PC-9 (cell line): Measurements from ENCODE around the gene GORASP1. TPM values are rescaled to one million over a fixed set of nuclear protein-coding genes. Genes with fewer than 3 reads are reported as not detected.

Source experiments
- BruUV-seq: library from RNA; stranded (reverse); fragments of 400-500 nt; replicated peaks from 2 replicates; lab custom pipeline; 2021; lab: Mats Ljungman, UMichigan
- CTCF ChIA-PET: fragments of 300-600 bp; sonication (Branson Sonifier 250); formaldehyde crosslinking; loops from one replicate; lab custom pipeline; 2022; ENCODE audit warnings: antibody characterized with exemption; lab: Charles Lee
- POLR2A ChIA-PET: fragments of 300-600 bp; sonication (Branson Sonifier 250); formaldehyde crosslinking; loops from one replicate; lab custom pipeline; 2022; ENCODE audit warnings: antibody characterized with exemption; ENCODE audit not compliant: unreplicated experiment; lab: Charles Lee
- DNase-seq, 2 experiments: peaks; one replicate each; pipeline versions ENCODE4 v3.0.0 to v3.0.0-alpha.2; 2015 to 2022; ENCODE audit warnings: mixed read lengths in 1 of 2
- H2AFZ ChIP-seq: fragments of 200-600 bp; sonication (generic); 2 replicates; pipeline ENCODE4 v1.8.1; 2017; ENCODE audit warnings: antibody characterized with exemption
- H3F3A ChIP-seq: fragments of 200-600 bp; sonication (generic); 2 replicates; pipeline ENCODE4 v1.8.1; 2017; ENCODE audit warnings: antibody characterized with exemption, mild to moderate bottlenecking, low read depth; ENCODE audit not compliant: insufficient read depth
- H3K27ac ChIP-seq: fragments of 200-600 bp; sonication (generic); 2 replicates; pipeline ENCODE4 v1.6.1; 2016; ENCODE audit warnings: mixed run types
- H3K27me3 ChIP-seq: fragments of 200-600 bp; sonication (generic); 2 replicates; pipeline ENCODE4 v1.6.1; 2016; ENCODE audit warnings: low read depth, mixed run types; ENCODE audit not compliant: insufficient read depth
- H3K36me3 ChIP-seq: fragments of 200-600 bp; sonication (generic); 2 replicates; pipeline ENCODE4 v1.6.1; 2016; ENCODE audit warnings: low read depth, mixed run types
- H3K4me1 ChIP-seq: fragments of 200-600 bp; sonication (generic); replicated peaks from 2 replicates; pipeline ENCODE4 v1.6.1; 2016; ENCODE audit warnings: mixed run types; ENCODE audit not compliant: insufficient read depth
- H3K4me2 ChIP-seq: fragments of 200-600 bp; sonication (generic); 2 replicates; pipeline ENCODE4 v1.6.1; 2017; ENCODE audit warnings: mixed run types
- H3K4me3 ChIP-seq: fragments of 200-600 bp; sonication (generic); 2 replicates; pipeline ENCODE4 v1.6.1; 2016; ENCODE audit warnings: mixed run types
- H3K79me2 ChIP-seq: fragments of 200-600 bp; sonication (generic); 2 replicates; pipeline ENCODE4 v1.6.1; 2017; ENCODE audit warnings: low read depth, mixed run types
- H3K9me2 ChIP-seq: fragments of 200-600 bp; sonication (generic); 2 replicates; pipeline ENCODE4 v1.8.1; 2017; ENCODE audit warnings: mild to moderate bottlenecking; ENCODE audit not compliant: insufficient read depth
- H3K9me3 ChIP-seq: fragments of 200-600 bp; sonication (generic); 2 replicates; pipeline ENCODE4 v1.8.1; 2016; ENCODE audit warnings: low read depth; ENCODE audit not compliant: insufficient read depth
- H4K20me1 ChIP-seq: fragments of 200-600 bp; sonication (generic); 2 replicates; pipeline ENCODE4 v1.8.1; 2017; ENCODE audit not compliant: insufficient read depth
- CTCF ChIP-seq: fragments of 200-600 bp; sonication (generic); conservative IDR thresholded peaks from 2 replicates; pipeline ENCODE4 v1.6.1; 2017; ENCODE audit warnings: mixed run types, antibody characterized with exemption, mild to moderate bottlenecking, moderate library complexity
- EZH2 ChIP-seq: fragments of 200-600 bp; sonication (generic); IDR thresholded peaks from 2 replicates; pipeline ENCODE4 v1.8.0; 2017; ENCODE audit warnings: antibody characterized with exemption, low read depth
- intact Hi-C: fragments of 100-400 bp; cut with micrococcal nuclease; formaldehyde crosslinking; loops from one replicate; pipeline ENCODE4 v1.10.0; 2022; ENCODE audit not compliant: unreplicated experiment
- total RNA-seq: library from RNA; stranded (reverse); gene quantifications from 2 replicates; pipeline ENCODE4 v1.2.3, GENCODE V29; 2021

Gene GORASP1
- total RNA-seq, 1 experiment from 2014 or later = 43.4 TPM

- BruUV-seq = no TSS peak
- CTCF ChIA-PET = no interaction called here
- H3K9me2 ChIP-seq = no peaks in the 10 kb centered on the region
- H3K36me3 ChIP-seq = peaks cover 3% of the 10 kb centered on the region
- H3K27ac ChIP-seq = no peak overlapping the region
- H3F3A ChIP-seq = 0 out of 2 replicates have a peak, but pooled peaks cover 3% of the 10 kb centered on the region
- no peak overlapping the region for H3K4me3 ChIP-seq
- DNase-seq = no peak
- H3K9me3 ChIP-seq = no peaks in the 10 kb centered on the region
- no peak overlapping the region for H2AFZ ChIP-seq
- H3K79me2 ChIP-seq = no peaks in the 10 kb centered on the region
- no peaks in the 10 kb centered on the region; the same call in 1 of the 2 replicates for H4K20me1 ChIP-seq
- intact Hi-C loops = no loop called here
- no peak overlapping the region for H3K4me2 ChIP-seq
- no peak; the same call in 1 of the 2 replicates for TF ChIP-seq CTCF
- TF ChIP-seq EZH2 = no peak
- no peaks in the 10 kb centered on the region for H3K27me3 ChIP-seq
- POLR2A ChIA-PET = no interaction called here
- H3K4me1 ChIP-seq = no peaks in the 10 kb centered on the region
These were observed 27.9 kb downstream of the GORASP1 start for GRCh38 chr3:39079530-39079929.

- Histone ChIP-seq H3K9me3 (no peaks in the 10 kb centered on the region), H3K9me2 (no peaks in the 10 kb centered on the region), H3K4me2 (no peak overlapping the region), H3K4me3 (no peak overlapping the region), H3K27me3 (no peaks in the 10 kb centered on the region), H3K79me2 (no peaks in the 10 kb centered on the region), H3K36me3 (peaks cover 3% of the 10 kb centered on the region), H3F3A (0 out of 2 replicates have a peak, but pooled peaks cover 3% of the 10 kb centered on the region), H4K20me1 (no peaks in the 10 kb centered on the region; the same call in 1 of the 2 replicates), H2AFZ (no peak overlapping the region), H3K27ac (no peak overlapping the region), H3K4me1 (no peaks in the 10 kb centered on the region)
- ChIA-PET CTCF (interaction anchor here (0.5 kb wide), 1 partner anchor 50 kb away, joined by 3 read pairs; no protein-coding TSS in a partner anchor), POLR2A (no interaction called here)
- BruUV-seq = no TSS peak
- intact Hi-C loops = no loop called here
- no peak for TF ChIP-seq EZH2
- no peak for TF ChIP-seq CTCF
- DNase-seq = no peak
These were observed 31.5 kb downstream of the GORASP1 start for GRCh38 chr3:39075910-39076309.

- H3K4me2 ChIP-seq = no peak overlapping the region
- no peak overlapping the region for H3K4me3 ChIP-seq
- H4K20me1 ChIP-seq = no peaks in the 10 kb centered on the region
- TF ChIP-seq EZH2 = no peak
- TF ChIP-seq CTCF = no peak
- no peaks in the 10 kb centered on the region for H3K9me2 ChIP-seq
- no peaks in the 10 kb centered on the region; the same call in 1 of the 2 replicates for H3K36me3 ChIP-seq
- no peaks in the 10 kb centered on the region for H3K79me2 ChIP-seq
- H3F3A ChIP-seq = no peaks in the 10 kb centered on the region
- H2AFZ ChIP-seq = no peak overlapping the region
- no peak overlapping the region for H3K27ac ChIP-seq
- ChIA-PET POLR2A (no interaction called here), CTCF (no interaction called here)
- no peak for DNase-seq
- no peaks in the 10 kb centered on the region for H3K9me3 ChIP-seq
- H3K4me1 ChIP-seq = no peaks in the 10 kb centered on the region
- no peaks in the 10 kb centered on the region for H3K27me3 ChIP-seq
- BruUV-seq = no TSS peak
- intact Hi-C loops = no loop called here
These were observed 38.9 kb downstream of the GORASP1 start for GRCh38 chr3:39068556-39068955.
